HG03432 (cell line): Measurements from ENCODE around the gene LRP10.
"Not testable (repeated sequence)": the region's sequence is repeated elsewhere in the genome, so short reads cannot be mapped to it uniquely, and the experiment has no call there.

Experiments used
- ATAC-seq: cut with Tn5 transposase; IDR thresholded peaks from one replicate; pipeline ENCODE4 v1.9.1; 2021; ENCODE audit warnings: mild to moderate bottlenecking, moderate library complexity; ENCODE audit not compliant: unreplicated experiment

Gene LRP10

GRCh38 chr14:22843123-22843925, 28.2 kb upstream of the LRP10 start:
- no peak for ATAC-seq

- no peak for ATAC-seq
Observed at GRCh38 chr14:22844221-22845102, 27.1 kb upstream of the LRP10 start.

- ATAC-seq = no peak
Observed at GRCh38 chr14:22845103-22845394, 26.5 kb upstream of the LRP10 start.

GRCh38 chr14:22845821-22846625, 25.5 kb upstream of the LRP10 start:
- no peak for ATAC-seq

- ATAC-seq = no peak
Observed at GRCh38 chr14:22846811-22847307, 24.7 kb upstream of the LRP10 start.

GRCh38 chr14:22847661-22848341, 23.7 kb upstream of the LRP10 start:
- ATAC-seq = no peak

GRCh38 chr14:22848351-22849164, 23.0 kb upstream of the LRP10 start:
- ATAC-seq = no peak

GRCh38 chr14:22849212-22849819, 22.2 kb upstream of the LRP10 start:
- ATAC-seq = no peak

GRCh38 chr14:22850944-22851764, 20.4 kb upstream of the LRP10 start:
- no peak for ATAC-seq

GRCh38 chr14:22852178-22852577, 19.4 kb upstream of the LRP10 start:
- not testable (repeated sequence) for ATAC-seq

- ATAC-seq = no peak
Observed at GRCh38 chr14:22852599-22852939, 19.0 kb upstream of the LRP10 start.

GRCh38 chr14:22852940-22853767, 18.4 kb upstream of the LRP10 start:
- ATAC-seq = peak; percentile 85

GRCh38 chr14:22854296-22854695, 17.2 kb upstream of the LRP10 start:
- ATAC-seq = not testable (repeated sequence)

GRCh38 chr14:22854963-22855724, 16.4 kb upstream of the LRP10 start:
- no peak for ATAC-seq

GRCh38 chr14:22856428-22856827, 15.1 kb upstream of the LRP10 start:
- ATAC-seq = no peak

- not testable (repeated sequence) for ATAC-seq
Observed at GRCh38 chr14:22860377-22860776, 11.2 kb upstream of the LRP10 start.

GRCh38 chr14:22861651-22862050, 9.9 kb upstream of the LRP10 start:
- no peak for ATAC-seq
